ENCODE data around the gene COP1. TPM values are rescaled to one million over a fixed set of nuclear protein-coding genes. Genes with fewer than 3 reads are reported as not detected.

COP1 gene
- total RNA-seq, 1 donor from 2014 or later = 39.1 TPM

DNA sequence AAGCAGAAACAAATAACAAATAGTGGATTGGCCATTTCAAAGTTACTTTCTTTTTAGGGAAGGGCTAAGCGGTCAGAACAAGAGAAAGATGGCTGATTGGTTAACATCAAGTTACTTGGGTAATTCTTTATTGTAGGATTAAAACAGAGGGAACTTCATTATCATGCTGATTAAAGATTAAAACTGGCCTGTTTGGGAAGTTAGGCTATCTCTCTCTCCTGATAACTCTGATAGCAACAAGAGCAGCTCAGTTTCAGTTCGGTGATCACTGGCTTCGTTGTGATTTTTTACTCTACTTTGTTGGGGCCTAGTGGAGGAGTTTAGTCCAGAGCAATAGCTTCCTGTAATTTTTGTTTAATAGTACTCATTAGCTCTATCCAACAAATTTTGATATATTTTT is 20.5 kb upstream of the COP1 start:
- H3K36me3 Mint-ChIP-seq (ENCODE audit: unreplicated experiment) = no peaks in the 10 kb centered on the region
- H3K4me3 Mint-ChIP-seq (ENCODE audit: unreplicated experiment) = no peak overlapping the region
- TF ChIP-seq, protein P1, sequence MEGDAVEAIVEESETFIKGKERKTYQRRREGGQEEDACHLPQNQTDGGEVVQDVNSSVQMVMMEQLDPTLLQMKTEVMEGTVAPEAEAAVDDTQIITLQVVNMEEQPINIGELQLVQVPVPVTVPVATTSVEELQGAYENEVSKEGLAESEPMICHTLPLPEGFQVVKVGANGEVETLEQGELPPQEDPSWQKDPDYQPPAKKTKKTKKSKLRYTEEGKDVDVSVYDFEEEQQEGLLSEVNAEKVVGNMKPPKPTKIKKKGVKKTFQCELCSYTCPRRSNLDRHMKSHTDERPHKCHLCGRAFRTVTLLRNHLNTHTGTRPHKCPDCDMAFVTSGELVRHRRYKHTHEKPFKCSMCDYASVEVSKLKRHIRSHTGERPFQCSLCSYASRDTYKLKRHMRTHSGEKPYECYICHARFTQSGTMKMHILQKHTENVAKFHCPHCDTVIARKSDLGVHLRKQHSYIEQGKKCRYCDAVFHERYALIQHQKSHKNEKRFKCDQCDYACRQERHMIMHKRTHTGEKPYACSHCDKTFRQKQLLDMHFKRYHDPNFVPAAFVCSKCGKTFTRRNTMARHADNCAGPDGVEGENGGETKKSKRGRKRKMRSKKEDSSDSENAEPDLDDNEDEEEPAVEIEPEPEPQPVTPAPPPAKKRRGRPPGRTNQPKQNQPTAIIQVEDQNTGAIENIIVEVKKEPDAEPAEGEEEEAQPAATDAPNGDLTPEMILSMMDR (IDR thresholded peaks at IDR 0.05) = no peak
- H3K27ac Mint-ChIP-seq (ENCODE audit: unreplicated experiment) = no peak overlapping the region
- no peaks in the 10 kb centered on the region for H3K9me3 Mint-ChIP-seq (ENCODE audit: unreplicated experiment)
- no peaks in the 10 kb centered on the region for H3K4me1 Mint-ChIP-seq (ENCODE audit: unreplicated experiment)
- no peaks in the 10 kb centered on the region for H3K27me3 Mint-ChIP-seq (ENCODE audit: unreplicated experiment)
- DNase-seq (ENCODE audit: extremely low spot score, unreplicated experiment) = no peak

- Mint-ChIP-seq H3K36me3 (ENCODE audit: unreplicated experiment) (no peaks in the 10 kb centered on the region), H3K9me3 (ENCODE audit: unreplicated experiment) (no peaks in the 10 kb centered on the region), H3K27ac (ENCODE audit: unreplicated experiment) (no peak overlapping the region), H3K27me3 (ENCODE audit: unreplicated experiment) (peaks cover 3% of the 10 kb centered on the region), H3K4me3 (ENCODE audit: unreplicated experiment) (no peak overlapping the region), H3K4me1 (ENCODE audit: unreplicated experiment) (no peaks in the 10 kb centered on the region)
- DNase-seq (ENCODE audit: extremely low spot score, unreplicated experiment) = no peak
- TF ChIP-seq, protein P1 (IDR thresholded peaks at IDR 0.05) = no peak
Observed at GRCh38 chr1:176225911-176226310, 18.8 kb upstream of the COP1 start.

DNA sequence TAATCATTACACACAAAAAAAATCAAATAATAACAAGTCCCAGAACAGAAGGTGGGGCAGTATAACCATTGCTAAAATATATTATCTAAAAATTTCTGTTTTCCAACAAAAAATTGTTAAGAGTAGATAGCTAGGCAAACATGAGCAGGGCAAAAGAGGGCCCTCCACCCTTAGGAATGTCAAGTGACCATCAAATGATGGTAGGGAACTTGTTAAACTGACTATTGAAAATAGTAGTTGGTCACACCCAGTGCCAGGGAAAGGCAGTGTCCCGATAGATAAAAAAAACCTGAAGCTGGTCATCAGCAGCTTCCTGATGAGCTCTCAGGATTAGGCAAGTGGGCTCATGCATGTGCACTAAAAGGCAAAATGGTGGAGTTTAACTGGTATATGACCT is 18.4 kb upstream of the COP1 start:
- no peaks in the 10 kb centered on the region for H3K4me1 Mint-ChIP-seq (ENCODE audit: unreplicated experiment)
- DNase-seq (ENCODE audit: extremely low spot score, unreplicated experiment) = no peak
- TF ChIP-seq, protein P1 (IDR thresholded peaks at IDR 0.05) = no peak
- no peak overlapping the region for H3K27ac Mint-ChIP-seq (ENCODE audit: unreplicated experiment)
- H3K27me3 Mint-ChIP-seq (ENCODE audit: unreplicated experiment) = peaks cover 3% of the 10 kb centered on the region
- no peaks in the 10 kb centered on the region for H3K9me3 Mint-ChIP-seq (ENCODE audit: unreplicated experiment)
- H3K36me3 Mint-ChIP-seq (ENCODE audit: unreplicated experiment) = no peaks in the 10 kb centered on the region
- H3K4me3 Mint-ChIP-seq (ENCODE audit: unreplicated experiment) = no peak overlapping the region

- H3K4me3 Mint-ChIP-seq (ENCODE audit: unreplicated experiment) = no peak overlapping the region
- H3K27me3 Mint-ChIP-seq (ENCODE audit: unreplicated experiment) = peaks cover 14% of the 10 kb centered on the region
- TF ChIP-seq, protein P1 (IDR thresholded peaks at IDR 0.05) = no peak
- H3K27ac Mint-ChIP-seq (ENCODE audit: unreplicated experiment) = no peak overlapping the region
- DNase-seq (ENCODE audit: extremely low spot score, unreplicated experiment) = no peak
- H3K36me3 Mint-ChIP-seq (ENCODE audit: unreplicated experiment) = no peaks in the 10 kb centered on the region
- H3K4me1 Mint-ChIP-seq (ENCODE audit: unreplicated experiment) = no peaks in the 10 kb centered on the region
- no peaks in the 10 kb centered on the region for H3K9me3 Mint-ChIP-seq (ENCODE audit: unreplicated experiment)
Observed at GRCh38 chr1:176222196-176222595, 15.1 kb upstream of the COP1 start.

DNA sequence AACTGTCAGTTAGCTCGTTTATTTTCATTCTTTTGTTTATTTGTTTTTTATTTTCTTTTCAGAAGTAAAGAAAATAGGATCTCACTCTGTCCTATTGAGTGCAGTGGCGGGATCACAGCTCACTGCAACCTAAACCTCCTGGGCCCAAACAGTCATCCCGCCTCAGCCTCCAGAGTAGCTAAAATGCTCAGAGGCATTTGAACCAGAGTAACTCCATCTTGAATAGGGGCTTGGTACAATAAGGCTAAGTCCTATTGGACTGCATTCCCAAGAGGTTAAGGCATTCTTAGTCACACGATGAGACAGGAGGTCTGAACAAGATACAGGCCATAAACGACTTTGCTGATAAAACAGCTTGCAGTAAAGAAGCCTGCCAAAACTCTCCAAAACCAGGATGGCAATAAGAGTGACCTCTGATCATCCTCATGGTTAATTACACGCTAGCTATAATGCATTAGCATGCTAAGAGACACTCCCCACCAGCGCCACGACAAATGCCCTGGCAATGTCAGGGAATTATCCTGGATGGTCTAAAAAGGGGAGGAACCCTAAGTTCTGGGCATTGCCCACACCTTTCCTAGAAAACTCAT is 13.1 kb upstream of the COP1 start:
- Mint-ChIP-seq H3K36me3 (ENCODE audit: unreplicated experiment) (no peaks in the 10 kb centered on the region), H3K27ac (ENCODE audit: unreplicated experiment) (no peak overlapping the region), H3K4me3 (ENCODE audit: unreplicated experiment) (no peak overlapping the region), H3K27me3 (ENCODE audit: unreplicated experiment) (peaks cover 28% of the 10 kb centered on the region), H3K4me1 (ENCODE audit: unreplicated experiment) (no peaks in the 10 kb centered on the region), H3K9me3 (ENCODE audit: unreplicated experiment) (no peaks in the 10 kb centered on the region)
- DNase-seq (ENCODE audit: extremely low spot score, unreplicated experiment) = no peak
- TF ChIP-seq, protein P1 (IDR thresholded peaks at IDR 0.05) = no peak

Data from osteocyte (in vitro differentiated cells).